Stimulated activated naive CD4-positive, alpha-beta T cell treated with Interleukin-2 at 50 U/mL for 16 hours (primary cell): ENCODE measurements around the gene CD164.
"Not testable (repeated sequence)": the region's sequence is repeated elsewhere in the genome, so short reads cannot be mapped to it uniquely, and the experiment has no call there.

ENCODE experiments used
- DNase-seq: peaks from one replicate; lab custom pipeline; 2025; lab: John Stamatoyannopoulos, UW

Gene CD164

DNA sequence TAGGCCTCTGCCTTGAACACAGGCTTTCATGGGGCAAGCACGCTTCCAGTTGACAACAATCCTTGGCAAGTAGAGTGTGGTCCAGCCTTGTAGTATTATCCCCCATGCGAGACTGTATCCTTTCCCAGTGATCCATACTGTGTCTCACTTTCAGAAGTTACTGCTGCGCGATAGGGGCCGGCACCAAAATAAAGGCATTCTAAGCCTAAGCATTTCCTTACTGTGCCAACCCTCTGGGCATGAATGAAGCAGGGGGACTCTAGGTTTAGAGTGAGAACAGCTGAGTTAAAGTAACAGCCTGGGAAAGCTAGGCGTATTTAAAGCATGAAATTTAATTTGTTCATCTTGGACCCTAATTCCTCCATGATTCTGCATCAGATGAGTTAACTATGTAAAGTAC is 39.4 kb downstream of the CD164 start:
- DNase-seq: no peak

DNA sequence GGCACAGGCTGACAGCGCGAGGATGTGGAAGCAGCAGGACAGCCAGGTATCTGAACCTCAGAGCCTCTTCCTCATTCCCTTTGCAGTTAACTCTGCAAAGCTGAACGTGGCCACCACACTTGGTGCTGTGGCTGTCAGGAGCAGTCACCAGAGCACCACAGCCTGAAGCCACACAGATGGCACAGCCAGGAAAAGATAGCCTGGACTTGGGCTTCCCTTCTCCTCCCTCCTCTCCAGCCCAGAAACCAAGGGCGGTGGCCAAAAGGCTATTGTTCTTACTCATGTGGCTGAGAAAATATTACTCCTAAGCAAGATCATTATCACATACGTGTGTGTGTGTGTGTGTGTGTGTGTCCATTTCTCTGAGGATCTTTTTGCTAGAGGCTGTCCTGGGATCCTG is 39.8 kb downstream of the CD164 start:
- no peak for DNase-seq

DNA sequence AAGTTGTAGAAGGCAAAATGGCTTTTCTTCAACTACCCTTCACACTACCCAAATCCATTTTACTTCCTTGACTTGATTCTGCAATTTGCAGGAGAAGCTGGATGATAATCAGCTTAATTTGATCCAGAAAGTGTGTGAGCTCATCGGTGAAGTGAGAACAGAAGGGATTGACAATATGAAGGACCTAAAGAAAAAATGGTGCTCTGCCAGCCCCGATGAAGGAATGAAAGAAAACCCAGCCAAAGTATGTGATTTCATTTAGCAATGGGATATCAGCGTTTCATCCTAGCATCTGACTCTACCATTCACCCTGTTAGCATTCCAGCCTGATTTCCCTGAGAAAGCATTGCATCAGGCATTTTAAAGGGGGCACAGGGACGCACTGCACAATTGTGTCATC is 41.5 kb downstream of the CD164 start:
- no peak for DNase-seq

DNA sequence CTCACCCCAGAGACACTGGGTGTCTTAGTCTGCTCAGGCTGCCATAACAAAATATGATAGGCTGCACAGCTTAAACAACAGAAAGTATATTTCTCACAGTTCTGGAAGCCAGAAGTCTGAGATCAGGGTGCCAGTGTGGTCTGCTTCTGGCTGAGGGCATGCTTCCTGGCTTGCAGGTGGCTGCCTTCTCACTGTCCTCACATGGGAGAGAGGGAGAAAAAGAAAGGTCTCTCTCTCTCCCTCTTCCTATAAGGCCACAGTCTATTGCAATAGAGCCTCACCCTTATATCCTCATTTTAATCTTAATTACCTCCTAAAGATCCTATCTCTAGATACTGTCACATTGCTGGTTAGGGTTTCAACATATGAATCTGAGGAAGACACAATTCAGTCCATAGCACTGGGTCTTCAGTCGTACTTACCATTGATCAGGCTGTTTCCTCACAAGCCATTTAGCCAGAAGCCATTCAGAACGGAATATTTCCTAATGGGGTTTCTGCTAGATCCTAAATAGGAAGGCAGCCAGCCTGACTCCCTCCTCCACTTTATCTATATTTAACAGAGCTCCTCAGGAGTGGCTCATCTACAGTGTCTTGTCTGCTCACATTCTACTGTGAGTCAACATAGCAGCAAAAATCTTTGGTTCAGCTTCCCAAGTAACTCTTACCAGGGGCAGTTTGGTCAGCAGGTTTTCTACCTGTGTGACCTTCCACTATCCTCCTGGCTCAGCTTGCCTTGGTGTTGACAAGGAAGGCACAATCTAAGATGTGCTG is 42.2 kb downstream of the CD164 start:
- no peak for DNase-seq

DNA sequence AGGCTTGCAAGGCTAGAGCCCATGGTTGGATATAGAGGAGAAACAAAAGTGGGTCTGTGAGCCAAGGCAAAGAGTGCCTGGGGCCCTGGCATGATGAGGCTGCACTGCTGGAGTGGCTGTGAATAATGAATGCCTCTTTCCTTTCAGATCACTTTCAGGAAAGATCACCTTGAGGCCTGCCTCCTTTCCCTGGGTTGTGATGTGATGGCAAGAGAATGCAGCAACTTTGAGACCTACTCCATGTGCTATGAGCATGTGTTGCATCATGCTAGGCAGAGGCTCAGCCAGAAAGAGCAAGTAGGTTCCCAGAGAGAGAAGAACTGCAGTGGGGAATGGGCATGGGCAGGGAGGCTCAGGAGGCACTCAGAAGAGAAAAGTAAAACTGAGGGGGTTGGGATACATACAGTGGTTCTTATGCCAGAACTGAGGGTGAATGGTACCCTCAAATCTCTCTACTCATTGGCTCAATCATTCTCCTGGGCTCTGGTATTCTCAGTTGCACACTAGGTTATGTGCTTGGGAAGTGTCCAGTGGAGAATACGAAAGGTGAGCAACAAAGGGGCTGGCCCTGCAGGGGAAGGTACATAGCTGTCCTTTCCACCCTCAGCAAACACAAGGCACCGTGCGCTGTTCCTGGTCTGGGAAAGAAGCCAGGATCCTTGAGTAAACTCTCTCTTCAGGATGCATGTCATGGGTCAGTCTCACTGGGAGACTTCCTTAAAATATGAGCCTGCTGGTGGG is 45.9 kb downstream of the CD164 start:
- no peak for DNase-seq

DNA sequence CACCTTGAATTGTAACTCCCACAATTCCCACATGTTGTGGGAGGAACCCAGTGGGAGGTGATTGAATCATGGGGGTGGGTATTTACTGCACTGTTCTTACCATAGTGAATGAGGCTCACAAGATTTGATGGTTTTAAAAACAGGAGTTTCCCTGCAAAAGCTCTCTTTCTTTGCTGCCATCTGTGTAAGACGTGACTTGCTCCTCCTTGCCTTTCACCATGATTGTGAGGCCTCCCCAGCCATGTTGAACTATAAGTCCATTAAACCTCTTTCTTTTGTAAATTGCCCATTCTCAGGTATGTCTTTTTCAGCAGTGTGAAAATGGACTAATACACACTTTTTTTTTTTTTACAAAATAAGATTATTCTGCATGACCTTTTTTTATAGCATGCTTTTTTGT is 48.4 kb downstream of the CD164 start:
- not testable (repeated sequence) for DNase-seq

DNA sequence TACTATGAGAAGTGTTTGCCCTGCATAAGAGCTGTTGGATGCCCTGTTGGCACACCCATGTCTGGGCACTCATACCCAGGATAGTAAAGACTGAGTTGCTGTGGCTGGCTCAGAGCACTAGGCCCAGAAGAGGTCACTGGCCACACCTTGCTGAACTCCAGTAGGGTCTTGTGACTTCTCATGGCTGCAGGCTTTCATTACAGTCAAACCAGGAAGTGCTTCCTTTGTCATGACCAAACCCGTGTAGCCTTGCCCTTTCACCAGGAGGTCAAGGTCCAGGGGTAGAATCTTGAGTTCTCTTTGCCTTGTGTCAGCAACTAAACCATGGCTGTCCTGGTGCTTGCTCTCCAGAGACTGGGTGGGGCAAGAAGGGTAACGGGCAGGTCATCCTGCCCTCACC is 49.5 kb downstream of the CD164 start:
- DNase-seq: no peak

DNA sequence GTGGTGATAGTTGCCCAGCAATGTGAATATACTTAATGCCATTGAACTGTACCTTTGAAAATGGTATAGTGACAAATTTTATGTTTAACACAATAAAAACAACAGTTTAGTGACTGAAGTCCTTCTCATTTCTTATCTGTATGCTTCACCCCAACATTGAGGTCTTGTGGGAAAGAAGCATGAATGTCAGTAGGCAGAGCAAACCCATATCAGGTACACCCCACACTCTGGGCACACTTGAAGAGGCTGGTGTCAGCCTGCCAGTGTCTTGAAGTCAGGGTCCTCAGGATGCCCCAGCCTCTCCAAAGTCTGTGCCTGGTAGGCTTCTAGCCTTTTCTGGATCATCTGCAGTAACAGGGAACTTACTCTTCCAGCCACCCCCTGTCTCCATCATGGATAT is 51.2 kb downstream of the CD164 start:
- no peak for DNase-seq

DNA sequence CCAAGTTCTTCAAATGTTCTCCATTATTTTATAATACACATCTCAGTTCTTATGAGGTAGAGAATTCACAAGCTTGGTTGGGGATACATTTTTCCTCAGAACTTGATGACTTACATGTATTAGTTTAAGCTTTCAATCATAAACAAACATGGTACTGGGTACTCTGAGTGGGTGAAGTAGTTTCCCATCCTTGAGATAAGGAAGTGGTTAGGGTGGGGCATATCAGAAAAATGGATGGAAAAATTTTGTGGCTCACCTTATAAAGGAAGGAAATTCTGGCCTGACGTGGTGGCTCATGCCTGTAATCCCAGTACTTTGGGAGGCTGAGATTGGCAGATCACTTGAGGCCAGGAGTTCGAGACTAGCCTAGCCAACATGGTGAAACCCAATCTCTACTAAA is 52.0 kb downstream of the CD164 start:
- DNase-seq: no peak

DNA sequence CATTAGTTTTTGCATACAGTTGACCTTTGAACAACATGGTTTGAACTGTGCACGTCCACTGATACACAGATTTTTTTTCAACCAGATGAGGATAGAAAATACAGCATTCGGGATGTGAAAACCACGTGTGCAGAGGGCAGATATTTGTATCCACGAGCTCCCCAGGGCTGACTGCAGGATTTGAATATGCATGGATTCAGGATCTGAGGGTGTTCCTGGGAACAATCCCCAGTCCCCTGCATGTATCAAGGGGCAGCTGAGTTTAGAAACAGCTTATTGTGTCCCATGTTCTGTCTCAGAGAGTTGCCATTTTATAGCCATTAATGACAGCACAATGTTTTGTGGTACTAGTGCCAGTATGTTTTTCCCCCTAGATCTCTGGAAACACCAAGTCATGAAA is 53.6 kb downstream of the CD164 start:
- no peak for DNase-seq

DNA sequence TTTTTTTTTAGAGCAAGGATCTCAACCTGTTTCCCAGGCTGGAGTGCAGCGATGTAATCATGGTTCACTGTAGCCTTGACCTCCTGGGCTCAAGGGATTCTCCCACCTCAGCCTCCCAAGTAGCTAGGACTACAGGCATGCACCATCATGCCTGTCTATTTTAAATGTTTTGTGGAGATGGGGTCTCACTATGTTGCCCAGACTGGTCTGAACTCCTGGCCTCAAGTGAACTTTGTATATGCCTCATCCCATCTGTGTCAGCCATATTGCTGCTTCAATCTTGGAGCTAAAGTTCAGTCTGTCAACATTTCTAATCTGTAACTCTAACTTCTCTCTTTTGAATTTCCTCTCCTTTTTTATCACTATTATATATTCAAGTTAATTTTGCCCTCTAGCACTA is 54.3 kb downstream of the CD164 start:
- DNase-seq: no peak

DNA sequence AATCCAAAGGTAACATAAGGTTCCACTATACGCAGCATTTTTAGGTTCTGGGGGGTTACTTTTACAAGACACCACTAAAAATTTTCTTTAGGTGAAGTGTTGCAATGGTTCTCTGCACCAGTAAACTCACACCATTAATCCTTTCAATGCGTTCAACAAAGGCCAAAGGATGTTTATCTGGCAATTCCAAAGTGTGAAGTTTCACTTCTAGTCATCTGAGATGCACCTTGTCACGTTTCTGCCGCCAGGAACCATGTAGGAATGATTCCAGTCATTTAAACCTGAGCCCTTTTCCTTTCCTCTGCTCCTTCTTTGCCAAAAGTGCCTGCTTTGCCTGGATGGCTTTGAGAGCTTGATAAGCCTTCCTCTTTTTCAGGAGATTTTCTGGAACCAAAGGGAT is 54.8 kb downstream of the CD164 start:
- DNase-seq: no peak

DNA sequence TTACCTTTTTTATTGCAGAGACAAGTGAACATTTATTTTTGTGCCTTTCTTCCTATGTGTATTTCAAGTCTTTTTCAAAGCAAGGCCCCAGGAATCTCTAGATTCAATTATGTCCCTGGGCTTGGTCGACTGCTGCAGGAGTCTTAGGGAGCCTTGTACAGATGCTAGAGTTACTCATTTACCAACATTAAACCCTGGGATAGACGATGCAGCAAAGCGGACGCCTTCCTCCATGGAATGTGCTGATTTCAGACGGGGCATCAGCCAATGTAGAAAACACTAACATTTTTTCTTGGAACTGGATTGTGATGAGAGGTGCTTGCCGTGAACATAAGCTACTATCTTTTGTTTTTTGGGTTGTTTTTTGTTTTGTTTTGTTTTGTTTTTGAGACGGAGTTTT is 55.9 kb downstream of the CD164 start:
- DNase-seq: no peak

DNA sequence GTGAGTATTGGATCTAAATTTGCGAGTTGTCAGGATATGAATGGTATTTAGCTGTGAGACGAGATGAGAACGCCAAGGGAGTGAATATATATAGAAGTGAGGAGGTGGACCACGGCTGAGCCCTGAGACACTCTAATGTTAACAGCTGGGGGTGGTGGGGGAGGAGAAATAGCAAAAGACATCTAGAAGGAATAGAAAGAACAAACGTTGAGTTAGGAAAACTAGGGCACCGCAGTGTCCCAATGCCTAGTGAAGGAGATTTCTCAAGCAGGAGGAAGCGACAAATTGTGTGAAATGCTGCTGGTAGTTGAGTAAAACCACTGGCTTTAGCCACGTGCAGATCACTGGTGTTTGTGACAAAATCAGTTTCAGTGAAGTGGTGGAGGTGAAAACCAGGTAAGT is 56.9 kb downstream of the CD164 start:
- DNase-seq: no peak

DNA sequence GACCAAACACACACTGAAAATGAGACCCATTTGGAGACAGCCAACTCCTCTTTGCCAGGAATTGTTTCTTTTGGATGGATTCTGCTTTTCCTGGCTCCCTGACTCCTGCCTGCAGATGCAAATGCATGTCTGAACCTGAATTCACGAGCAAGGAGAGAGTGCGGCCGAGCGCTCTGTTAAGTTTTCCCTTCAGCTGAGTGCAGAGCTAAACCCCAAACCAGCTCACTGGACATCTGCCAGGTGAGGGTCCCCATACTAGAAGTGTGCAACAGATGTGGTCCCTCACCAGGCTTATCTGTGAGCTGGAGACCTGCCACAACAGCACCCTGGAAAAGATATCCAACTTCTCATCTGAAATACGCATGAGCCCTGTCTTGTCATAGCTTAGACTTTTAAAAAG is 59.0 kb downstream of the CD164 start:
- DNase-seq: no peak

DNA sequence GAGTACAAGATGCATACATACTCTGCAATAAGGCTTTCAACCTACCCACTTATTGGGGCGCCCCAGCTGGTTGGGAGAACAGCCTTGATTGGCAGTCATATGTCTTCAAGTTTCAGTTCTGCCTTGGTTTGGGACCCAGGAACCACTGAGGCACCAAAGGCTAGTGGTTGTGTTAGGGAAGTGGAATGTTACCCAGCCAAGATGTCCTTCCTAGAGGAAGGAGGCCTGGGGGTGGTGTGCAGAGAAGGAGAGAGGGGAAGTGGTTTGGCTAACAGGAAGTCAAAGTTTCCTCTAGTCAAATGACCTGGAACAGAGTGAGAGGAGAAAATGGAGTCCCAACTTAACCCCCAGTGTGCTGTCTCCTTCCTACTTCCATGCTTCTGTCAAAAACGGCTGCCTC is 59.4 kb downstream of the CD164 start:
- no peak for DNase-seq

DNA sequence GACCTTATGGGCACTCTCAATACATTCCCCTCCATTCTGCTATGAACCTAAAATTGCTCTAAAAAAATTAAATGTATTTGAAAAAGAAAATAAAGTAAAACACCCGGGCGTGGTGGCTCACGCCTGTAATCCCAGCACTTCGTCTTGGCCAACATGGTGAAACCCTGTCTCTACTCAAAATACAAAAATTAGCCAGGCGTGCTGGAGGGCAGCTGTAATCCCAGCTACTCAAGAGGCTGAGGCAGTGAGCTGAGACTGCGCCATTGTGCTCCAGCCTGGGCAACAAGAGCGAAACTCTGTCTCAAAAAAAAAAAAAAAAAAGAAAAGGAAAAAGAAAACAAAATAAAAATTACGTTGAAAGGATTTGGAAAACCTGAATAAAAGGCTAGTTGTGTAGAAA is 60.5 kb downstream of the CD164 start:
- DNase-seq: no peak

DNA sequence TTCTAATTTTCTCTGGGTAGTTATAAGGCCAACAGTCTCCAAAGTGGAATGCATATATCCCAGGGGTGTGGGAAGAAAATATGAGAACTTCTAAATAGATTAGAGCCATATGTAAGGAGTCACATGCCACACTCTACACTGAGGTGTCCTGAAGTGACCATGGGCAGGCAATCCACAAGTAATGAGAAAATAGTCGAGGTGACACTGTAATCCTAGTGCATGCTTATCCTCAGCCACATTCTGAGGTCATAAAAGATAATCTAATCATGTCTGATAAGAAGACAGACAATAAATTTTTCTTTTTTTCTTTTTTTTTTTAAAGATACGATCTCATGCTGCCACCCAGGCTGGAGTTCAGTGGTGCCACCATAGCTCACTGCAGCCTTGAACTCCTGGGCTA is 62.2 kb downstream of the CD164 start:
- DNase-seq: no peak

DNA sequence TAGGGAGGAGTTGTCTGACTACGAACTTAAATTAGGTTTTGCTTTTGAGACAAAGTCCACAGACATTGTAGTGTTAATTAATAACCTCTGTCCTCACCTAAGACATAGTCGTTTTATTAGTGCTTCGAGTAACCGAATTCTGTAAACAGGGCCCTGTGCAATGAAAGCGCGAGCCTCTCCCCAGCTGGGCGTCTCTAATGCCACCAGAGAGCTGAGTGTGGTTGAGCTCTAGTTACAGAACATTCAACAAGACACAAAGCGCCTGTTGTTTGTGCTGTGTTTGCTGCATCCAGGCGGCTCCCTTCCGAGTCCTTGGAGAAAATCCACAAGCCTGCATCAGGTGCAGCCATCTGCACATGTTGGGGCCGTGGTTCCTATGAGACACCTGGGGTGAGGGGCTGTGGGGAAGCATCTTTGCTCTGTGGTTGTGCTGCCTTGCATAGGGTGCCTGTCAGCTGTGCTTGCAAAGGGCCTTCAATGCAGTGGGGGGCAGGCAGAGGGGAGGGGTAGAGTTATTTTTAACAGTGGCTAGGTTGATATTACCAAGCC is 63.9 kb downstream of the CD164 start:
- no peak for DNase-seq

DNA sequence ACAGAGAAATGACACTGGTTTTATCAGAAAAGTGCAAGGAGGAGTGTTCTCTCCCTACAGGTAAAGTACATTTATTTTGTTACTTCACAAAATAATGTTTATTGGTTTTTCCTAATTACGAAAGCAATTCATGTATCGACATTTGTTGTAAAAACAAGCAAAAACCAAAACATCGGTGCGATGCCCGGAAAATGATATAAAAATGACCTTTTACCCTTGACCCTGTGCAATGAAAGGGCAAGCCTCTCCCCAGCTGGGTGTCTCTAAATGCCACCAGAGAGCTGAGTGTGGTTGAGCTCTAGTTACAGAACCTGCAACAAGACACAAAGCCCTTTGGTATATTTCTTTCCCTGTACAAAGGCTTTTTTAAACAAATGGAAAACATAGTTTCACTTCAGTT is 65.4 kb downstream of the CD164 start:
- DNase-seq: no peak
